ENCODE data around the gene HUS1B. TPM values are rescaled to one million over a fixed set of nuclear protein-coding genes. Genes with fewer than 3 reads are reported as not detected.

The HUS1B gene
- total and polyA plus RNA-seq, 9 of the 15 experiments (the other 6 are each of a cell fraction or from before 2014, with no cell fraction given) = 0.16 to 1.4 (median 0.38) TPM; not detected in 1

- TF ChIP-seq CGGBP1 (CRISPR knock-in tag; IDR thresholded peaks at IDR 0.05) (peak; percentile 77; the same call in 1 of the 2 replicates), STAT5B (CRISPR knock-in tag; IDR thresholded peaks at IDR 0.05) (no peak), ADNP (tag; IDR thresholded peaks at IDR 0.05) (no peak), ZC3H8 (IDR thresholded peaks at IDR 0.05) (no peak), RBM22 (IDR thresholded peaks at IDR 0.05; ENCODE audit: low read depth, low read length, poor library complexity, severe bottlenecking) (peak; percentile 90), SMAD1 (IDR thresholded peaks at IDR 0.05; ENCODE audit: low read depth, low read length, partially characterized antibody) (no peak), HMBOX1 (IDR thresholded peaks at IDR 0.05) (no peak), E4F1 (CRISPR knock-in tag; IDR thresholded peaks at IDR 0.05; ENCODE audit: borderline replicate concordance) (no peak), CBFA2T2 (conservative IDR thresholded peaks at IDR 0.05) (0 out of 2 replicates have a peak, but pooled peaks have one; percentile 5), CHAMP1 (IDR thresholded peaks at IDR 0.05) (no peak), ELF1 (tag; IDR thresholded peaks at IDR 0.05) (peak; percentile 98), ZNF12 (CRISPR knock-in tag; IDR thresholded peaks at IDR 0.05) (no peak), TARDBP (IDR thresholded peaks at IDR 0.05) (peak; percentile 55; the same call in 1 of the 2 replicates), WHSC1 (IDR thresholded peaks at IDR 0.05; ENCODE audit: low read length) (no peak), RBM15 (IDR thresholded peaks at IDR 0.05; ENCODE audit: insufficient read depth, low read length) (no peak), ZBTB11 (CRISPR knock-in tag; IDR thresholded peaks at IDR 0.05) (peak in 1 of 3 experiments; percentile 71; a peak in 1 of 6 replicates), ZNF766 (CRISPR knock-in tag; conservative IDR thresholded peaks at IDR 0.05) (no peak), RBM39 (optimal IDR thresholded peaks at IDR 0.05; ENCODE audit: low read depth, low read length) (peak; percentile 81)
These were observed 36.2 kb upstream of the HUS1B start, which contains the start of gene EXOC2 (continued) for GRCh38 chr6:692858-693722.
